ENCODE results near the gene NELFE. TPM values are rescaled to one million over a fixed set of nuclear protein-coding genes. Genes with fewer than 3 reads are reported as not detected.

Gene NELFE
- total and polyA plus RNA-seq, 2 of the 13 experiments (the other 11 are each of a cell fraction or from before 2014, with no cell fraction given), result 51.3 to 69.8 TPM

- TF ChIP-seq ZFP91 (CRISPR knock-in tag; IDR thresholded peaks at IDR 0.05; ENCODE audit: borderline replicate concordance), result peak; percentile 97
- TF ChIP-seq ZNF3 (CRISPR knock-in tag; IDR thresholded peaks at IDR 0.05), result no peak
- no peak; the same call in 1 of the 2 replicates for TF ChIP-seq ZNF34 (CRISPR knock-in tag; IDR thresholded peaks at IDR 0.05; ENCODE audit: borderline replicate concordance)
- TF ChIP-seq ZNF549 (CRISPR knock-in tag; IDR thresholded peaks at IDR 0.05), result no peak
- TF ChIP-seq NR2C2 (CRISPR knock-in tag; IDR thresholded peaks at IDR 0.05; ENCODE audit: borderline replicate concordance), result peak; percentile 99
- peak; percentile 43 for TF ChIP-seq HIVEP1 (CRISPR knock-in tag; IDR thresholded peaks at IDR 0.05)
- TF ChIP-seq PHF8 (CRISPR knock-in tag; IDR thresholded peaks at IDR 0.05), result peak; percentile 85
- TF ChIP-seq ZNF841 (CRISPR knock-in tag; IDR thresholded peaks at IDR 0.05; ENCODE audit: borderline replicate concordance), result no peak
- peak; percentile 33; the same call in 1 of the 2 replicates for TF ChIP-seq ZBED4 (CRISPR knock-in tag; IDR thresholded peaks at IDR 0.05; ENCODE audit: borderline replicate concordance)
- TF ChIP-seq TFE3 (CRISPR knock-in tag; IDR thresholded peaks at IDR 0.05), result peak; percentile 70
- peak; percentile 80 for TF ChIP-seq ZNF256 (CRISPR knock-in tag; conservative IDR thresholded peaks at IDR 0.05)
- TF ChIP-seq ZNF547 (CRISPR knock-in tag; IDR thresholded peaks at IDR 0.05), result peak; percentile 77; the same call in 1 of the 2 replicates
- peak; percentile 66; the same call in 1 of the 2 replicates for TF ChIP-seq ZSCAN20 (CRISPR knock-in tag; IDR thresholded peaks at IDR 0.05; ENCODE audit: borderline replicate concordance)
- peak; percentile 68; the same call in 1 of the 2 replicates for TF ChIP-seq ZNF329 (CRISPR knock-in tag; IDR thresholded peaks at IDR 0.05; ENCODE audit: low read depth)
- peak; percentile 90 for TF ChIP-seq ZBTB38 (CRISPR knock-in tag; IDR thresholded peaks at IDR 0.05)
- TF ChIP-seq TGIF2 (CRISPR knock-in tag; IDR thresholded peaks at IDR 0.05), result peak; percentile 47; the same call in 1 of the 2 replicates
- TF ChIP-seq ZNF740 (CRISPR knock-in tag; IDR thresholded peaks at IDR 0.05), result peak; percentile 82
- no peak for TF ChIP-seq NFRKB (IDR thresholded peaks at IDR 0.05)
- TF ChIP-seq SP140L (CRISPR knock-in tag; IDR thresholded peaks at IDR 0.05; ENCODE audit: borderline replicate concordance), result peak; percentile 63; the same call in 1 of the 2 replicates
- no peak for TF ChIP-seq RFXANK (CRISPR knock-in tag; IDR thresholded peaks at IDR 0.05)
- no peak for TF ChIP-seq ZNF724P (CRISPR knock-in tag; IDR thresholded peaks at IDR 0.05; ENCODE audit: borderline replicate concordance)
- TF ChIP-seq MED13 (CRISPR knock-in tag; IDR thresholded peaks at IDR 0.05), result peak; percentile 91
- 0 out of 2 replicates have a peak, but pooled peaks have one; percentile 33 for TF ChIP-seq ZNF234 (CRISPR knock-in tag; conservative IDR thresholded peaks at IDR 0.05)
These were observed at the start of gene NELFE, which contains the start of gene SKIC2 (continued) for GRCh38 chr6:31958741-31959739.
